Measurements from ENCODE around the gene CRHR1.

CRHR1 gene

GRCh38 chr17:45835481-45835880, 51.4 kb downstream of the CRHR1 start:
- Histone ChIP-seq H3K4me3 (ENCODE audit: low read depth in 1 of 2, low read length in 1 of 2) (no peak overlapping the region), H3K4me1 (ENCODE audit: control insufficient read depth in 1 of 2, insufficient read depth in 1 of 2, low read depth in 1 of 2, low read length in 1 of 2) (no peaks in the 10 kb centered on the region), H3K36me3 (no peaks in the 10 kb centered on the region), H3K27me3 (peaks cover 14% of the 10 kb centered on the region), H3K27ac (no peak overlapping the region), H3K9me3 (no peaks in the 10 kb centered on the region)
- no peak for TF ChIP-seq CTCF (IDR thresholded peaks at IDR 0.05)

- Histone ChIP-seq H3K27ac (no peak overlapping the region), H3K4me3 (ENCODE audit: low read depth in 1 of 2, low read length in 1 of 2) (no peak overlapping the region), H3K27me3 (peaks cover 9% of the 10 kb centered on the region), H3K9me3 (no peaks in the 10 kb centered on the region), H3K36me3 (no peaks in the 10 kb centered on the region), H3K4me1 (ENCODE audit: control insufficient read depth in 1 of 2, insufficient read depth in 1 of 2, low read depth in 1 of 2, low read length in 1 of 2) (no peaks in the 10 kb centered on the region)
- TF ChIP-seq CTCF (IDR thresholded peaks at IDR 0.05), result no peak
Measured at GRCh38 chr17:45836047-45837044, 52.2 kb downstream of the CRHR1 start.

- no peak for TF ChIP-seq CTCF (IDR thresholded peaks at IDR 0.05)
Measured at GRCh38 chr17:45837187-45837586, 53.1 kb downstream of the CRHR1 start.

GRCh38 chr17:45837603-45838002, 53.5 kb downstream of the CRHR1 start:
- TF ChIP-seq CTCF (IDR thresholded peaks at IDR 0.05), result no peak
- Histone ChIP-seq H3K27me3 (peaks cover 4% of the 10 kb centered on the region), H3K36me3 (no peaks in the 10 kb centered on the region)

More at GRCh38 chr17:45837187-45837586, 53.1 kb downstream of the CRHR1 start:
- Histone ChIP-seq H3K4me1 (ENCODE audit: control insufficient read depth in 1 of 2, insufficient read depth in 1 of 2, low read depth in 1 of 2, low read length in 1 of 2) (no peaks in the 10 kb centered on the region), H3K27me3 (peaks cover 4% of the 10 kb centered on the region), H3K4me3 (ENCODE audit: low read depth in 1 of 2, low read length in 1 of 2) (no peak overlapping the region), H3K27ac (no peak overlapping the region), H3K36me3 (no peaks in the 10 kb centered on the region), H3K9me3 (no peaks in the 10 kb centered on the region)

GRCh38 chr17:45838751-45839295, 54.7 kb downstream of the CRHR1 start:
- Histone ChIP-seq H3K27me3 (peaks cover 4% of the 10 kb centered on the region), H3K36me3 (no peaks in the 10 kb centered on the region), H3K4me1 (ENCODE audit: control insufficient read depth in 1 of 2, insufficient read depth in 1 of 2, low read depth in 1 of 2, low read length in 1 of 2) (no peaks in the 10 kb centered on the region), H3K9me3 (no peaks in the 10 kb centered on the region), H3K27ac (no peak overlapping the region), H3K4me3 (ENCODE audit: low read depth in 1 of 2, low read length in 1 of 2) (no peak overlapping the region)
- TF ChIP-seq CTCF (IDR thresholded peaks at IDR 0.05), result no peak

More at GRCh38 chr17:45837603-45838002, 53.5 kb downstream of the CRHR1 start:
- Histone ChIP-seq H3K4me3 (ENCODE audit: low read depth in 1 of 2, low read length in 1 of 2) (no peak overlapping the region), H3K9me3 (no peaks in the 10 kb centered on the region), H3K4me1 (ENCODE audit: control insufficient read depth in 1 of 2, insufficient read depth in 1 of 2, low read depth in 1 of 2, low read length in 1 of 2) (no peaks in the 10 kb centered on the region), H3K27ac (no peak overlapping the region)
